SU-DHL-6 (cell line): ENCODE data around the gene ZNF467.

Experiments used
- CTCF ChIP-seq: fragments of 200-600 bp; sonication (generic); IDR thresholded peaks from one replicate; pipeline ENCODE4 v1.5.1; 2017; ENCODE audit warnings: antibody characterized with exemption, mild to moderate bottlenecking, low read length, moderate library complexity; ENCODE audit not compliant: insufficient read depth, poor library complexity, severe bottlenecking
- EZH2phosphoT487 ChIP-seq: fragments of 200-600 bp; sonication (generic), shearing (Covaris generic); conservative IDR thresholded peaks from 2 replicates; pipeline ENCODE4 v1.6.1; 2018; ENCODE audit warnings: mild to moderate bottlenecking, antibody characterized with exemption, low read length, moderate library complexity, mixed read lengths

- TF ChIP-seq CTCF (no peak), EZH2phosphoT487 (no peak)
Observed at GRCh38 chr7:149774237-149775175, 1.1 kb upstream of the ZNF467 start.
